NCI-H69 (cell line): Measurements from ENCODE around the gene ABCA8.
"Not testable (repeated sequence)": the region's sequence is repeated elsewhere in the genome, so short reads cannot be mapped to it uniquely, and the experiment has no call there.

Experiments used
- DNase-seq: peaks from one replicate; lab custom pipeline; 2025; lab: John Stamatoyannopoulos, UW

ABCA8 gene

GRCh38 chr17:68829211-68829610 lies 126.0 kb downstream of the ABCA8 start:
- DNase-seq: no peak

- no peak for DNase-seq
These were observed 130.5 kb downstream of the ABCA8 start for GRCh38 chr17:68824707-68825106.

- not testable (repeated sequence) for DNase-seq
These were observed 131.0 kb downstream of the ABCA8 start for GRCh38 chr17:68824185-68824584.

GRCh38 chr17:68822719-68823289 lies 132.4 kb downstream of the ABCA8 start:
- no peak for DNase-seq

GRCh38 chr17:68821860-68822696 lies 133.1 kb downstream of the ABCA8 start:
- DNase-seq: no peak

GRCh38 chr17:68820825-68821481 lies 134.2 kb downstream of the ABCA8 start:
- DNase-seq: peak; percentile 5

- DNase-seq: no peak
These were observed 134.7 kb downstream of the ABCA8 start for GRCh38 chr17:68820476-68820824.

- DNase-seq: no peak
These were observed 135.7 kb downstream of the ABCA8 start for GRCh38 chr17:68819465-68819864.
